Measurements from ENCODE around the gene CFAP299. TPM values are rescaled to one million over a fixed set of nuclear protein-coding genes. Genes with fewer than 3 reads are reported as not detected.

Gene CFAP299
- total and polyA plus RNA-seq, 2 donors (not counting 3 experiments of a cell fraction or from before 2014, with no cell fraction given): not detected

DNA sequence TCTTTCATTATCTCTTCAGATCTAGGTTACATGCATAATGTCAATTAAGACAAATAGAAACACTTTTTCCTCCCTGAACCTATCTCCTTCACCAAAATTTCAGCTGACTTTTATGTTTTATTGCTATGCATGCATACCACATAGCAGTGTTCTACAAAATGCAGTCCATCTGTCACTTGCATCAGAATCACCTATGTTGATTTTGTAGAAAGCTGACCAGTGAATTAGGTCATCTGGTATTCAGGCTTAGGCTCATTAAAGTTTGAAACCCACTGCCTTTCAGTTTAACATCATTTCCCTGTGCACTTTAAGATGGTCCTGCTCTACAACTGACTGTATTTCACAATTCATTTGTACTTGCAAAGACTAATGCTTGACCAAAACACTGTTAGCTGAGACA lies 277.9 kb downstream of the CFAP299 start:
- Histone ChIP-seq H3K9ac (replicated peaks; ENCODE audit: extremely low read depth, insufficient read depth, low read length) (no peak overlapping the region), H3K9me1 (replicated peaks; ENCODE audit: control insufficient read depth, extremely low read depth, insufficient read depth, low read length) (no peaks in the 10 kb centered on the region), H3K36me3 (ENCODE audit: control insufficient read depth in 2 of 2, extremely low read depth in 1 of 2, insufficient read depth in 2 of 2, low read length in 2 of 2) (no peaks in the 10 kb centered on the region), H3K27me3 (ENCODE audit: control insufficient read depth in 2 of 2, insufficient read depth in 2 of 2, low read length in 2 of 2) (no peaks in the 10 kb centered on the region), H3K79me2 (ENCODE audit: control insufficient read depth, insufficient read depth, low read length) (no peaks in the 10 kb centered on the region), H3K4me3 (replicated peaks in 1 of 3; ENCODE audit: insufficient read depth in 1 of 3, low read depth in 1 of 3, low read length in 3 of 3) (no peak overlapping the region), H3K4me1 (ENCODE audit: control insufficient read depth, extremely low read depth, insufficient read depth, low read length) (no peaks in the 10 kb centered on the region), H3K9me3 (replicated peaks; ENCODE audit: control insufficient read depth, insufficient read depth, low read length) (no peaks in the 10 kb centered on the region), H3K27ac (ENCODE audit: insufficient read depth, low read depth, low read length) (no peak overlapping the region), H3K4me2 (ENCODE audit: insufficient read depth, low read length) (no peak overlapping the region), H2AFZ (ENCODE audit: low read depth, low read length) (no peak overlapping the region), H4K20me1 (replicated peaks; ENCODE audit: control insufficient read depth, extremely low read depth, insufficient read depth, low read length) (no peaks in the 10 kb centered on the region)
- intact Hi-C loops (cut with micrococcal nuclease) (no loop called here), dilution Hi-C loops (cut with MboI; ENCODE audit: extremely low pct_ligation_motif_present, low sequenced_read_pairs) (no loop called here)
- CTCF ChIA-PET: no interaction called here
- no TSS peak for BruUV-seq (replicated peaks)
- no peak for DNase-seq (ENCODE audit: low read depth, low spot score)
- FAIRE-seq: no peak
- TF ChIP-seq POLR2AphosphoS5 (IDR thresholded peaks at IDR 0.05; ENCODE audit: insufficient read depth, low read depth, low read length): no peak
- no peak for TF ChIP-seq GATA2 (IDR thresholded peaks at IDR 0.05; ENCODE audit: insufficient read depth, insufficient read length, low read depth, low read length)
- TF ChIP-seq JUN (IDR thresholded peaks at IDR 0.05; ENCODE audit: borderline replicate concordance, insufficient read depth, insufficient read length, low read depth): no peak
- no peak for TF ChIP-seq POLR2A (IDR thresholded peaks at IDR 0.05; ENCODE audit: low read depth, low read length)
- no peak for TF ChIP-seq EZH2 (IDR thresholded peaks at IDR 0.05; ENCODE audit: borderline replicate concordance, low read depth, low read length, severe bottlenecking)
- TF ChIP-seq, protein P1, sequence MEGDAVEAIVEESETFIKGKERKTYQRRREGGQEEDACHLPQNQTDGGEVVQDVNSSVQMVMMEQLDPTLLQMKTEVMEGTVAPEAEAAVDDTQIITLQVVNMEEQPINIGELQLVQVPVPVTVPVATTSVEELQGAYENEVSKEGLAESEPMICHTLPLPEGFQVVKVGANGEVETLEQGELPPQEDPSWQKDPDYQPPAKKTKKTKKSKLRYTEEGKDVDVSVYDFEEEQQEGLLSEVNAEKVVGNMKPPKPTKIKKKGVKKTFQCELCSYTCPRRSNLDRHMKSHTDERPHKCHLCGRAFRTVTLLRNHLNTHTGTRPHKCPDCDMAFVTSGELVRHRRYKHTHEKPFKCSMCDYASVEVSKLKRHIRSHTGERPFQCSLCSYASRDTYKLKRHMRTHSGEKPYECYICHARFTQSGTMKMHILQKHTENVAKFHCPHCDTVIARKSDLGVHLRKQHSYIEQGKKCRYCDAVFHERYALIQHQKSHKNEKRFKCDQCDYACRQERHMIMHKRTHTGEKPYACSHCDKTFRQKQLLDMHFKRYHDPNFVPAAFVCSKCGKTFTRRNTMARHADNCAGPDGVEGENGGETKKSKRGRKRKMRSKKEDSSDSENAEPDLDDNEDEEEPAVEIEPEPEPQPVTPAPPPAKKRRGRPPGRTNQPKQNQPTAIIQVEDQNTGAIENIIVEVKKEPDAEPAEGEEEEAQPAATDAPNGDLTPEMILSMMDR (IDR thresholded peaks at IDR 0.05; ENCODE audit: extremely low read depth in 1 of 2, insufficient read depth in 1 of 2, low read depth in 1 of 2, low read length in 2 of 2): no peak
- TF ChIP-seq MYC (IDR thresholded peaks at IDR 0.05; ENCODE audit: low read depth, low read length): no peak
- TF ChIP-seq FOS (IDR thresholded peaks at IDR 0.05; ENCODE audit: borderline replicate concordance, insufficient read depth, low read length): no peak
- TF ChIP-seq, protein P2, sequence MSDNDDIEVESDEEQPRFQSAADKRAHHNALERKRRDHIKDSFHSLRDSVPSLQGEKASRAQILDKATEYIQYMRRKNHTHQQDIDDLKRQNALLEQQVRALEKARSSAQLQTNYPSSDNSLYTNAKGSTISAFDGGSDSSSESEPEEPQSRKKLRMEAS (IDR thresholded peaks at IDR 0.05; ENCODE audit: insufficient read depth, insufficient read length): no peak
- POLR2A ChIA-PET: no interaction called here

Data from endothelial cell of umbilical vein (primary cell).